Panc1 (cell line): ENCODE data around the gene OR52H1.

Source experiments
- POLR2AphosphoS5 ChIP-seq: IDR thresholded peaks from 2 replicates; pipeline ENCODE4 v1.6.1; 2012; ENCODE audit warnings: mild to moderate bottlenecking, low read depth, low read length, moderate library complexity
- TF ChIP-seq, protein P1 (sequence below): fragments of 450-650 bp; IDR thresholded peaks from 2 replicates; pipeline ENCODE4 v1.5.1; 2017; ENCODE audit warnings: mild to moderate bottlenecking

DNA sequence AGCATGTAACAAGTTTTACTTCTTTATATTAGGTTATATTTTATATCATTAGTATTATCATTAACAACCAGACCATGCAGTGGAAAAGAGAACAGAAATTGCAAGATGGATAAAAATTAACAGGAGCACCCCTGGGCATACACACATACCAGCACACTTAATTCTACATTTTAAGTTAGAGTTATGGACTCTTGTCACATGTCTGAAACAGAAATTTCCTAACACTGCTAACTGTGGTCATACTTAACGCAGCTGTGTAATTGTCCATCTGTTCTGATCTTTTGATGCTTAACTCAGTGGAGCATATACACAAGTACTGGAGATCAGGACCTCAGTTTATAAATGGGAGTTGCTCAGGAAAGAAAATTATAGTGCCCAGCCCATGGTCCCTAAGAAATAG is 358 bp downstream of the OR52H1 start:
- TF ChIP-seq, protein P1, sequence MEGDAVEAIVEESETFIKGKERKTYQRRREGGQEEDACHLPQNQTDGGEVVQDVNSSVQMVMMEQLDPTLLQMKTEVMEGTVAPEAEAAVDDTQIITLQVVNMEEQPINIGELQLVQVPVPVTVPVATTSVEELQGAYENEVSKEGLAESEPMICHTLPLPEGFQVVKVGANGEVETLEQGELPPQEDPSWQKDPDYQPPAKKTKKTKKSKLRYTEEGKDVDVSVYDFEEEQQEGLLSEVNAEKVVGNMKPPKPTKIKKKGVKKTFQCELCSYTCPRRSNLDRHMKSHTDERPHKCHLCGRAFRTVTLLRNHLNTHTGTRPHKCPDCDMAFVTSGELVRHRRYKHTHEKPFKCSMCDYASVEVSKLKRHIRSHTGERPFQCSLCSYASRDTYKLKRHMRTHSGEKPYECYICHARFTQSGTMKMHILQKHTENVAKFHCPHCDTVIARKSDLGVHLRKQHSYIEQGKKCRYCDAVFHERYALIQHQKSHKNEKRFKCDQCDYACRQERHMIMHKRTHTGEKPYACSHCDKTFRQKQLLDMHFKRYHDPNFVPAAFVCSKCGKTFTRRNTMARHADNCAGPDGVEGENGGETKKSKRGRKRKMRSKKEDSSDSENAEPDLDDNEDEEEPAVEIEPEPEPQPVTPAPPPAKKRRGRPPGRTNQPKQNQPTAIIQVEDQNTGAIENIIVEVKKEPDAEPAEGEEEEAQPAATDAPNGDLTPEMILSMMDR, result no peak
- TF ChIP-seq POLR2AphosphoS5, result no peak
